HepG2 (cell line): Measurements from ENCODE around the gene BEST2. TPM values are rescaled to one million over a fixed set of nuclear protein-coding genes. Genes with fewer than 3 reads are reported as not detected.

Experiments used
- BHLHE40 ChIP-seq: IDR thresholded peaks from 2 replicates; pipeline ENCODE4 v1.6.1; 2011; ENCODE audit warnings: low read length, improper control_type of control experiment
- CBX1 ChIP-seq: IDR thresholded peaks from one replicate; pipeline ENCODE4 v1.6.1; 2016; ENCODE audit warnings: antibody characterized with exemption, low read depth
- FOXA1 ChIP-seq, 2 experiments: fragments of 450-650 bp in 1 of 2; sonication (generic) in 1 of 2; formaldehyde crosslinking in 1 of 2; IDR thresholded peaks; 2 replicates each; pipeline versions ENCODE4 v1.4.0 to v1.6.1; 2016 to 2020; ENCODE audit warnings: missing genetic modification reagents in 1 of 2
- IRX3 ChIP-seq: sonication (generic); formaldehyde crosslinking; IDR thresholded peaks from 2 replicates; pipeline ENCODE4 v1.8.1; 2023; ENCODE audit warnings: mild to moderate bottlenecking, low read depth, missing genetic modification reagents, borderline replicate concordance
- KDM6A ChIP-seq: IDR thresholded peaks from 2 replicates; pipeline ENCODE4 v1.6.1; 2016; ENCODE audit warnings: low read depth
- KLF15 ChIP-seq: sonication (generic); formaldehyde crosslinking; IDR thresholded peaks from 2 replicates; pipeline ENCODE4 v1.8.1; 2023; ENCODE audit warnings: borderline replicate concordance, mild to moderate bottlenecking, inconsistent platforms, missing genetic modification reagents, mixed read lengths
- MATR3 ChIP-seq: sonication (generic); formaldehyde crosslinking; IDR thresholded peaks from 2 replicates; pipeline ENCODE4 v1.4.0; 2020; ENCODE audit warnings: missing genetic modification reagents
- MED13 ChIP-seq: sonication (generic); formaldehyde crosslinking; IDR thresholded peaks from 2 replicates; pipeline ENCODE4 v1.5.0; 2020; ENCODE audit warnings: missing genetic modification reagents
- TAF15 ChIP-seq: fragments of 200-400 bp; formaldehyde crosslinking; IDR thresholded peaks from one replicate; pipeline ENCODE4 v1.6.1; 2018; ENCODE audit warnings: mild to moderate bottlenecking, low read depth, low read length; ENCODE audit not compliant: poor library complexity, severe bottlenecking
- TBP ChIP-seq: sonication (generic); formaldehyde crosslinking; IDR thresholded peaks from 2 replicates; pipeline ENCODE4 v1.5.0; 2020; ENCODE audit warnings: missing genetic modification reagents
- YEATS4 ChIP-seq: sonication (generic); formaldehyde crosslinking; IDR thresholded peaks from 2 replicates; pipeline ENCODE4 v1.4.0; 2020; ENCODE audit warnings: missing genetic modification reagents, borderline replicate concordance
- ZKSCAN8 ChIP-seq: IDR thresholded peaks from 2 replicates; pipeline ENCODE4 v1.6.1; 2016; ENCODE audit warnings: borderline replicate concordance, missing genetic modification reagents, missing compliant biosample characterization
- ZNF20 ChIP-seq: sonication (generic); formaldehyde crosslinking; IDR thresholded peaks from 2 replicates; pipeline ENCODE4 v1.4.0; 2020; ENCODE audit warnings: mild to moderate bottlenecking, moderate library complexity, missing genetic modification reagents
- ZNF547 ChIP-seq: sonication (generic); formaldehyde crosslinking; IDR thresholded peaks from 2 replicates; pipeline ENCODE4 v1.5.1; 2020; ENCODE audit warnings: mild to moderate bottlenecking, missing genetic modification reagents
- ZNF564 ChIP-seq: sonication (generic); formaldehyde crosslinking; IDR thresholded peaks from 2 replicates; pipeline ENCODE4 v1.8.1; 2023; ENCODE audit warnings: mild to moderate bottlenecking, missing genetic modification reagents
- ZNF672 ChIP-seq: sonication (generic); formaldehyde crosslinking; IDR thresholded peaks from 2 replicates; pipeline ENCODE4 v1.8.1; 2022; ENCODE audit warnings: missing genetic modification reagents
- ZNF883 ChIP-seq: sonication (generic); formaldehyde crosslinking; IDR thresholded peaks from 2 replicates; pipeline ENCODE4 v1.5.1; 2020; ENCODE audit warnings: mild to moderate bottlenecking, missing genetic modification reagents; ENCODE audit errors: not compliant biosample characterization
- ZSCAN25 ChIP-seq: sonication (generic); formaldehyde crosslinking; IDR thresholded peaks from 2 replicates; pipeline ENCODE4 v1.8.0; 2022; ENCODE audit warnings: mild to moderate bottlenecking, missing genetic modification reagents
- polyA plus RNA-seq, 8 experiments: library from polyadenylated mRNA; depleted of rRNA in 3 of 8; stranded (reverse) in 7 of 8; unstranded in 1 of 8; fragments of >200 nt; fragmentation: Illumina TruSeq in 4 of 8; extraction: Trizol in 4 of 8; gene quantifications; 2 replicates each; pipeline versions ENCODE4 v1.2.1 to v1.2.3, GENCODE V29; 2011 to 2016; ENCODE audit warnings: low read depth in 4 of 8, missing spikeins in 1 of 8, mixed read lengths in 1 of 8; ENCODE audit not compliant: insufficient read depth in 1 of 8
- total RNA-seq, 5 experiments: library from RNA; depleted of rRNA; stranded (reverse); fragments of >200 nt; fragmentation: Illumina TruSeq; extraction: Trizol; gene quantifications; 2 replicates each; pipeline ENCODE4 v1.2.3, GENCODE V29; 2016; ENCODE audit warnings: low read depth in 1 of 5
- TF ChIP-seq, protein P1 (sequence below): fragments of 450-650 bp; IDR thresholded peaks from 2 replicates; pipeline ENCODE4 v1.6.1; 2017; ENCODE audit warnings: mild to moderate bottlenecking
- TF ChIP-seq, protein P2 (sequence below): sonication (generic); formaldehyde crosslinking; IDR thresholded peaks from 2 replicates; pipeline ENCODE4 v1.5.1; 2020; ENCODE audit warnings: mild to moderate bottlenecking, moderate library complexity, missing genetic modification reagents
- TF ChIP-seq, protein P3 (sequence below): fragments of 450-650 bp; IDR thresholded peaks from 2 replicates; pipeline ENCODE4 v1.6.1; 2017
- TF ChIP-seq, protein P4 (sequence below): sonication (generic); formaldehyde crosslinking; IDR thresholded peaks from 2 replicates; pipeline ENCODE4 v1.4.0; 2020; ENCODE audit warnings: mild to moderate bottlenecking, missing genetic modification reagents
- TF ChIP-seq, protein P5 (sequence below): sonication (generic); formaldehyde crosslinking; IDR thresholded peaks from 2 replicates; pipeline ENCODE4 v1.4.0; 2020; ENCODE audit warnings: low read depth, mild to moderate bottlenecking, missing genetic modification reagents

The BEST2 gene
- total and polyA plus RNA-seq, 2 of the 13 experiments (the other 11 are each of a cell fraction or from before 2014, with no cell fraction given): not detected

DNA sequence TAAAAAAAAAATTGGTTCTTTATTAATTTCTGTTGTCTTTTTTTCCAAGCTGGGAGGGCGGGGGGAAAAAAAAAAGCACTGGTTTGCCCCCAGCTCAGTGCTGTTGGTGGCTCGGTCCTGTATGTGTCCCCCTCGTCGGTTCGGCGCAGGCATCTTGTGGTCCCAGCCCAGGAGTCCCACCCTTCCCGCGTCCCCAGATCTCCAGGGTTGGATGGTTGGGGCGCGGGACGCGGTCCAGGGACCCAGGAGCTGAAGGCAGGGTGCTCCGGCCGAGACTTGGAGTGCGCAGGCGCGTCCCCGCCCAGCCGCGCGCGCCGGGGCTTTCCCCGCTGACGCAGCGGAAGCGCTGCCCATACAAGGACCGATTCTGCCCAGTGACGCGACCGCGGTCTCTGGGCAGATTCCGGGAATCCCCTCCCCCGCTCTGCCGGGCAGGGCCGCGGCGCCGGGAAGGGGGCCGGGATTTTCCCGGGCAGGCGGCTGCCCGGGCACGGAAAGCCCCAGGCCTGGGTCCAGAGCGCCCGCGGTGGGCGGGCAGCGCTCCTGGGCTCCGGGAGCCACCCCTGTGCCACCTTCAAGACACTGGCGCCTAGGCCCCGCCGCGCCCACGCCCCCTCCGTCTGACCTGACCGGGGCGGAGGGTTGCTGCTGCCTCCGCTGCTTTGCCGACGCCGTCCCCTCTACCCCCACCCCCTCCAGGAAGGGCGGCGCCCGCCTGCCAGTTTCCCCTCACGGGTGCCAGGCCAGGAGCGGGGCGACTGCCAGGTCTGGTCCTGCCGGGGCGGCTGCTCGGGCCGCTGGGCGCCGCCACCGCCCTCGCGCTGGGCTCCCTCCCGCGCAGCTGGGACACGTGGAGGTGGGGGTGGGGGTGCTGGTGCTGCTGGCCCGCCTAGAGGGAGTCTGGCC lies 42.0 kb downstream of the BEST2 start (continued):
- TF ChIP-seq, protein P1, sequence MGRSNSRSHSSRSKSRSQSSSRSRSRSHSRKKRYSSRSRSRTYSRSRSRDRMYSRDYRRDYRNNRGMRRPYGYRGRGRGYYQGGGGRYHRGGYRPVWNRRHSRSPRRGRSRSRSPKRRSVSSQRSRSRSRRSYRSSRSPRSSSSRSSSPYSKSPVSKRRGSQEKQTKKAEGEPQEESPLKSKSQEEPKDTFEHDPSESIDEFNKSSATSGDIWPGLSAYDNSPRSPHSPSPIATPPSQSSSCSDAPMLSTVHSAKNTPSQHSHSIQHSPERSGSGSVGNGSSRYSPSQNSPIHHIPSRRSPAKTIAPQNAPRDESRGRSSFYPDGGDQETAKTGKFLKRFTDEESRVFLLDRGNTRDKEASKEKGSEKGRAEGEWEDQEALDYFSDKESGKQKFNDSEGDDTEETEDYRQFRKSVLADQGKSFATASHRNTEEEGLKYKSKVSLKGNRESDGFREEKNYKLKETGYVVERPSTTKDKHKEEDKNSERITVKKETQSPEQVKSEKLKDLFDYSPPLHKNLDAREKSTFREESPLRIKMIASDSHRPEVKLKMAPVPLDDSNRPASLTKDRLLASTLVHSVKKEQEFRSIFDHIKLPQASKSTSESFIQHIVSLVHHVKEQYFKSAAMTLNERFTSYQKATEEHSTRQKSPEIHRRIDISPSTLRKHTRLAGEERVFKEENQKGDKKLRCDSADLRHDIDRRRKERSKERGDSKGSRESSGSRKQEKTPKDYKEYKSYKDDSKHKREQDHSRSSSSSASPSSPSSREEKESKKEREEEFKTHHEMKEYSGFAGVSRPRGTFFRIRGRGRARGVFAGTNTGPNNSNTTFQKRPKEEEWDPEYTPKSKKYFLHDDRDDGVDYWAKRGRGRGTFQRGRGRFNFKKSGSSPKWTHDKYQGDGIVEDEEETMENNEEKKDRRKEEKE: no peak
- TF ChIP-seq, protein P2, sequence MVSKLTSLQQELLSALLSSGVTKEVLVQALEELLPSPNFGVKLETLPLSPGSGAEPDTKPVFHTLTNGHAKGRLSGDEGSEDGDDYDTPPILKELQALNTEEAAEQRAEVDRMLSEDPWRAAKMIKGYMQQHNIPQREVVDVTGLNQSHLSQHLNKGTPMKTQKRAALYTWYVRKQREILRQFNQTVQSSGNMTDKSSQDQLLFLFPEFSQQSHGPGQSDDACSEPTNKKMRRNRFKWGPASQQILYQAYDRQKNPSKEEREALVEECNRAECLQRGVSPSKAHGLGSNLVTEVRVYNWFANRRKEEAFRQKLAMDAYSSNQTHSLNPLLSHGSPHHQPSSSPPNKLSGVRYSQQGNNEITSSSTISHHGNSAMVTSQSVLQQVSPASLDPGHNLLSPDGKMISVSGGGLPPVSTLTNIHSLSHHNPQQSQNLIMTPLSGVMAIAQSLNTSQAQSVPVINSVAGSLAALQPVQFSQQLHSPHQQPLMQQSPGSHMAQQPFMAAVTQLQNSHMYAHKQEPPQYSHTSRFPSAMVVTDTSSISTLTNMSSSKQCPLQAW (CRISPR knock-in tag): peak; percentile 74
- TF ChIP-seq KLF15 (CRISPR knock-in tag) (no peak), KDM6A (no peak), ZNF672 (CRISPR knock-in tag) (no peak), MED13 (CRISPR knock-in tag) (peak; percentile 28; the same call in 1 of the 2 replicates), ZNF564 (CRISPR knock-in tag) (no peak), ZKSCAN8 (CRISPR knock-in tag) (no peak), ZSCAN25 (no peak), ZNF883 (CRISPR knock-in tag) (peak; percentile 45), MATR3 (no peak), ZNF547 (CRISPR knock-in tag) (peak; percentile 88), FOXA1 (IDR thresholded peaks at IDR 0.05) (no peak), FOXA1 (CRISPR knock-in tag; IDR thresholded peaks at IDR 0.05) (no peak), TAF15 (no peak), ZNF20 (CRISPR knock-in tag) (no peak), BHLHE40 (peak; percentile 26; the same call in 1 of the 2 replicates), TBP (CRISPR knock-in tag) (no peak), YEATS4 (CRISPR knock-in tag) (no peak; the same call in 1 of the 2 replicates), IRX3 (no peak), CBX1 (no peak)
- TF ChIP-seq, protein P3, sequence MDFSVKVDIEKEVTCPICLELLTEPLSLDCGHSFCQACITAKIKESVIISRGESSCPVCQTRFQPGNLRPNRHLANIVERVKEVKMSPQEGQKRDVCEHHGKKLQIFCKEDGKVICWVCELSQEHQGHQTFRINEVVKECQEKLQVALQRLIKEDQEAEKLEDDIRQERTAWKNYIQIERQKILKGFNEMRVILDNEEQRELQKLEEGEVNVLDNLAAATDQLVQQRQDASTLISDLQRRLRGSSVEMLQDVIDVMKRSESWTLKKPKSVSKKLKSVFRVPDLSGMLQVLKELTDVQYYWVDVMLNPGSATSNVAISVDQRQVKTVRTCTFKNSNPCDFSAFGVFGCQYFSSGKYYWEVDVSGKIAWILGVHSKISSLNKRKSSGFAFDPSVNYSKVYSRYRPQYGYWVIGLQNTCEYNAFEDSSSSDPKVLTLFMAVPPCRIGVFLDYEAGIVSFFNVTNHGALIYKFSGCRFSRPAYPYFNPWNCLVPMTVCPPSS: no peak
- TF ChIP-seq, protein P4, sequence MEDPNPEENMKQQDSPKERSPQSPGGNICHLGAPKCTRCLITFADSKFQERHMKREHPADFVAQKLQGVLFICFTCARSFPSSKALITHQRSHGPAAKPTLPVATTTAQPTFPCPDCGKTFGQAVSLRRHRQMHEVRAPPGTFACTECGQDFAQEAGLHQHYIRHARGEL: no peak
- TF ChIP-seq, protein P5, sequence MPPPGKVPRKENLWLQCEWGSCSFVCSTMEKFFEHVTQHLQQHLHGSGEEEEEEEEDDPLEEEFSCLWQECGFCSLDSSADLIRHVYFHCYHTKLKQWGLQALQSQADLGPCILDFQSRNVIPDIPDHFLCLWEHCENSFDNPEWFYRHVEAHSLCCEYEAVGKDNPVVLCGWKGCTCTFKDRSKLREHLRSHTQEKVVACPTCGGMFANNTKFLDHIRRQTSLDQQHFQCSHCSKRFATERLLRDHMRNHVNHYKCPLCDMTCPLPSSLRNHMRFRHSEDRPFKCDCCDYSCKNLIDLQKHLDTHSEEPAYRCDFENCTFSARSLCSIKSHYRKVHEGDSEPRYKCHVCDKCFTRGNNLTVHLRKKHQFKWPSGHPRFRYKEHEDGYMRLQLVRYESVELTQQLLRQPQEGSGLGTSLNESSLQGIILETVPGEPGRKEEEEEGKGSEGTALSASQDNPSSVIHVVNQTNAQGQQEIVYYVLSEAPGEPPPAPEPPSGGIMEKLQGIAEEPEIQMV (CRISPR knock-in tag): no peak
